Spleen (tissue), 11 donors: ENCODE results near the gene PARD3B. TPM values are rescaled to one million over a fixed set of nuclear protein-coding genes. Genes with fewer than 3 reads are reported as not detected.

Experiments
- DNase-seq: peaks from one replicate; pipeline ENCODE4 v3.0.0-alpha.2; 2020
- H3K27ac ChIP-seq, 8 donors: fragments of 200-600 bp; sonication (generic) in 7 of 8; 1 replicate in 4 of 8; 2 replicates in 4 of 8; pipeline versions ENCODE4 v1.5.0 to v1.8.0; 2016 to 2021; ENCODE audit warnings: inconsistent platforms in 4 of 8, mild to moderate bottlenecking in 4 of 8, moderate library complexity in 1 of 8
- H3K27me3 ChIP-seq, 7 donors: fragments of 200-600 bp; sonication (generic) in 6 of 7; replicated peaks in 1 of 7; 1 replicate in 4 of 7; 2 replicates in 3 of 7; pipeline versions ENCODE4 v1.5.0 to v1.8.0; 2016 to 2021; ENCODE audit warnings: inconsistent platforms in 3 of 7, mild to moderate bottlenecking in 1 of 7
- H3K36me3 ChIP-seq, 6 donors: fragments of 200-600 bp; sonication (generic) in 5 of 6; 1 replicate in 4 of 6; 2 replicates in 2 of 6; pipeline versions ENCODE4 v1.5.0 to v1.8.0; 2016 to 2021; ENCODE audit warnings: inconsistent platforms in 2 of 6
- H3K4me1 ChIP-seq, 6 donors: fragments of 200-600 bp; sonication (generic) in 5 of 6; 1 replicate in 3 of 6; 2 replicates in 3 of 6; pipeline versions ENCODE4 v1.5.0 to v1.8.0; 2016 to 2021; ENCODE audit warnings: inconsistent platforms in 3 of 6
- H3K4me3 ChIP-seq, 8 donors: fragments of 200-600 bp; sonication (generic) in 7 of 8; 1 replicate in 4 of 8; 2 replicates in 4 of 8; pipeline versions ENCODE4 v1.5.0 to v1.8.0; 2016 to 2021; ENCODE audit warnings: inconsistent platforms in 4 of 8, mild to moderate bottlenecking in 4 of 8, moderate library complexity in 2 of 8
- H3K9me3 ChIP-seq, 8 donors: fragments of 200-600 bp; sonication (generic) in 7 of 8; 1 replicate in 4 of 8; 2 replicates in 4 of 8; pipeline versions ENCODE4 v1.5.0 to v1.8.0; 2016 to 2021; ENCODE audit warnings: inconsistent platforms in 4 of 8
- POLR2A ChIP-seq, 3 donors: fragments of 450-650 bp; IDR thresholded peaks; one replicate each; pipeline ENCODE4 v1.5.1; 2017; ENCODE audit warnings: antibody characterized with exemption in 3 of 3, mild to moderate bottlenecking in 1 of 3
- POLR2AphosphoS5 ChIP-seq, 3 donors: sonication (generic); formaldehyde crosslinking; IDR thresholded peaks; one replicate each; pipeline ENCODE4 v1.5.1; 2017; ENCODE audit warnings: antibody characterized with exemption in 3 of 3
- WGBS, 5 donors: extraction: QIAGEN DNeasy Blood & Tissue Kit in 3 of 5; methylation state at CpG; one replicate each; pipeline versions ENCODE4 v1.1.5 to v1.1.7; 2013 to 2018; 5-methylcytosine and 5-hydroxymethylcytosine counted together
- intact Hi-C: fragments of 100-400 bp; cut with DNase I; formaldehyde crosslinking; loops from one replicate; pipeline ENCODE4 v1.15.0; 2023; ENCODE audit warnings: low total_unique reads
- polyA plus RNA-seq, 3 donors: library from polyadenylated mRNA; stranded (reverse); fragments of 200-250 nt; gene quantifications; one replicate each; pipeline ENCODE4 v1.2.1, GENCODE V29; 2013
- total RNA-seq, 7 donors: library from RNA; depleted of rRNA in 3 of 7; stranded (reverse); fragments of >200 nt in 3 of 7; fragmentation: NEBNext Ultra II Directional in 4 of 7; extraction: Animal tissue kit (Norgen Biotek cat#: 25700) in 4 of 7; gene quantifications; one replicate each; pipeline versions ENCODE4 v1.1.0 to v1.2.1, GENCODE V29; 2016 to 2021
- TF ChIP-seq, protein P1 (sequence below), 11 experiments: fragments of 200-600 bp in 7 of 11; fragments of 450-650 bp in 4 of 11; sonication (generic) in 4 of 11; IDR thresholded peaks in 8 of 11; conservative IDR thresholded peaks in 3 of 11; 1 replicate in 7 of 11; 2 replicates in 4 of 11; pipeline versions ENCODE4 v1.4.0 to v1.8.0; 2016 to 2021; ENCODE audit warnings: antibody characterized with exemption in 11 of 11, inconsistent platforms in 4 of 11, mild to moderate bottlenecking in 1 of 11
- donor health status: healthy with polysubstance abuse.
- donor health status: DM: no; HTN: no; CAD: no; lungs with moderate emphysema.
- donor health status: DM: no; HTN: no; CAD: no.
- donor health status: Bipolar disorder and iron deficiency.
- donor health status: healthy.
- donor health status: DM: no; HTN: no; CAD: no.
- donor health status: DM: yes; HTN: yes; CAD: no.

PARD3B gene
- total and polyA plus RNA-seq, 10 donors: 0.85 to 27.8 (median 14.7) TPM

GRCh38 chr2:205045706-205046105 is 500.4 kb downstream of the PARD3B start:
- Histone ChIP-seq H3K27me3 (no peaks in the 10 kb centered on the region), H3K27ac (no peak overlapping the region), H3K36me3 (no peaks in the 10 kb centered on the region), H3K9me3 (peaks cover 0 to 17% (median 6%) of the 10 kb centered on the region in 8 donors), H3K4me3 (no peak overlapping the region), H3K4me1 (no peaks in the 10 kb centered on the region)
- WGBS, 5 donors: 69 to 80% (median 76%) methylated on average over 2 of the region's 2 CpGs
- DNase-seq: no peak
- TF ChIP-seq, protein P1, sequence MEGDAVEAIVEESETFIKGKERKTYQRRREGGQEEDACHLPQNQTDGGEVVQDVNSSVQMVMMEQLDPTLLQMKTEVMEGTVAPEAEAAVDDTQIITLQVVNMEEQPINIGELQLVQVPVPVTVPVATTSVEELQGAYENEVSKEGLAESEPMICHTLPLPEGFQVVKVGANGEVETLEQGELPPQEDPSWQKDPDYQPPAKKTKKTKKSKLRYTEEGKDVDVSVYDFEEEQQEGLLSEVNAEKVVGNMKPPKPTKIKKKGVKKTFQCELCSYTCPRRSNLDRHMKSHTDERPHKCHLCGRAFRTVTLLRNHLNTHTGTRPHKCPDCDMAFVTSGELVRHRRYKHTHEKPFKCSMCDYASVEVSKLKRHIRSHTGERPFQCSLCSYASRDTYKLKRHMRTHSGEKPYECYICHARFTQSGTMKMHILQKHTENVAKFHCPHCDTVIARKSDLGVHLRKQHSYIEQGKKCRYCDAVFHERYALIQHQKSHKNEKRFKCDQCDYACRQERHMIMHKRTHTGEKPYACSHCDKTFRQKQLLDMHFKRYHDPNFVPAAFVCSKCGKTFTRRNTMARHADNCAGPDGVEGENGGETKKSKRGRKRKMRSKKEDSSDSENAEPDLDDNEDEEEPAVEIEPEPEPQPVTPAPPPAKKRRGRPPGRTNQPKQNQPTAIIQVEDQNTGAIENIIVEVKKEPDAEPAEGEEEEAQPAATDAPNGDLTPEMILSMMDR (IDR thresholded peaks at IDR 0.05 in 8 of 11, conservative IDR thresholded peaks at IDR 0.05 in 3 of 11): no peak
- TF ChIP-seq POLR2A (IDR thresholded peaks at IDR 0.05) (no peak), POLR2AphosphoS5 (IDR thresholded peaks at IDR 0.05) (no peak)
- intact Hi-C loops: no loop called here

- no peak overlapping the region for H3K4me3 ChIP-seq
- TF ChIP-seq POLR2A (IDR thresholded peaks at IDR 0.05): no peak
- no peak for TF ChIP-seq POLR2AphosphoS5 (IDR thresholded peaks at IDR 0.05)
- TF ChIP-seq, protein P1 (IDR thresholded peaks at IDR 0.05 in 8 of 11, conservative IDR thresholded peaks at IDR 0.05 in 3 of 11): no peak
- H3K27me3 ChIP-seq: no peaks in the 10 kb centered on the region
- intact Hi-C loops: no loop called here
- peaks cover 0 to 17% (median 6%) of the 10 kb centered on the region in 8 donors for H3K9me3 ChIP-seq
- no peaks in the 10 kb centered on the region for H3K4me1 ChIP-seq
- no peaks in the 10 kb centered on the region for H3K36me3 ChIP-seq
- no peak for DNase-seq
- no peak overlapping the region for H3K27ac ChIP-seq
- WGBS, 5 donors: 94 to 97% (median 96%) methylated on average over 1 of the region's 1 CpG
These were observed 502.1 kb downstream of the PARD3B start for GRCh38 chr2:205047273-205047839.

DNA sequence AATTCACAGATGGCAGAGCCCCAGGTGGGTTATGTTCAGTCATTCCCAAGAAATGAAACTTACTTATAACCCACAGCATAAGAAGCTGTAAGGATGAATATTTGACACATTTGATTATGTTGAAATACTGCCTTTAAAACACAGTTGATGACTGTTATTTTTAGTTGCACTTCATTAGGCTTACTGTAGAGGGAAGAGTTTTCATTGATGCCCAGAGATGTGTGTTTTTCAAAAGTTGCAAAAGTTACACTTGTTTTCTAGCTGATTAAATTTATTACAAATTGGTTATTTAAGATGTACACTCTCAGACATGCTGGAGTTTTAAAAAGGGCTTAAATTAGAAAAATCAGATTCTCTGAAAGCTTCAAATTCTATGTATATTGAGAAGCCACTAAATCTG is 506.1 kb downstream of the PARD3B start:
- Histone ChIP-seq H3K27ac (no peak overlapping the region), H3K4me3 (no peak overlapping the region), H3K4me1 (no peaks in the 10 kb centered on the region), H3K27me3 (no peaks in the 10 kb centered on the region), H3K9me3 (peaks cover 0 to 17% (median 6%) of the 10 kb centered on the region in 8 donors), H3K36me3 (no peaks in the 10 kb centered on the region)
- TF ChIP-seq, protein P1 (IDR thresholded peaks at IDR 0.05 in 8 of 11, conservative IDR thresholded peaks at IDR 0.05 in 3 of 11): no peak
- TF ChIP-seq POLR2AphosphoS5 (IDR thresholded peaks at IDR 0.05): no peak
- TF ChIP-seq POLR2A (IDR thresholded peaks at IDR 0.05): no peak
- no peak for DNase-seq
- intact Hi-C loops: no loop called here

DNA sequence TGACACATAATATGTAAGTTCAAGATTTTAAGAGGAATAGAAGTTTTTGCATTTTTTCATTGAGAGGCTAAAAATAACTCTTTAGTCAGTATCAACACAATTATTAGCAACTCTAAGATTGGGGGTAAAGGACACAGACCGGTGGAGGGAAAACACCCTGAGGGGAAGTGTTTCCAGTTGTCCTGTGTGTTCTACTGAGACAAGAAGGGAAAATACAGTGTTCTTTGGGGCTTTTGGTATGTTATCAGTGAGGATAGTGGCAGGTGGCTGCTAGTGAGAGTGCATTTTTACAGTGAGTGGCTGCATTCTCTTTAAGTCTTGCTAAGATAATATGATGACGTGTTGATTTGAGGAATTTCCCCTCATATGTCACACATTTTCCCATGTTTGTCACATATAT is 507.5 kb downstream of the PARD3B start:
- Histone ChIP-seq H3K4me1 (no peaks in the 10 kb centered on the region), H3K9me3 (peaks cover 0 to 17% (median 6%) of the 10 kb centered on the region in 8 donors), H3K27ac (no peak overlapping the region), H3K4me3 (no peak overlapping the region), H3K36me3 (no peaks in the 10 kb centered on the region), H3K27me3 (no peaks in the 10 kb centered on the region)
- intact Hi-C loops: no loop called here
- DNase-seq: no peak
- WGBS, 5 donors: 78 to 95% (median 87%) methylated on average over 2 of the region's 2 CpGs
- TF ChIP-seq POLR2AphosphoS5 (IDR thresholded peaks at IDR 0.05) (no peak), POLR2A (IDR thresholded peaks at IDR 0.05) (no peak)
